Esophagus squamous epithelium (tissue), 4 donors: Measurements from ENCODE around the gene MT1X.

Experiments
- POLR2A ChIP-seq, 4 donors: fragments of 450-650 bp; IDR thresholded peaks; one replicate each; pipeline ENCODE4 v1.6.1; 2017; ENCODE audit warnings: antibody characterized with exemption in 4 of 4, mild to moderate bottlenecking in 4 of 4, moderate library complexity in 3 of 4
- TF ChIP-seq, protein P1 (sequence below), 6 experiments: fragments of 450-650 bp in 4 of 6; fragments of 200-600 bp in 2 of 6; sonication (generic) in 2 of 6; IDR thresholded peaks; one replicate each; pipeline ENCODE4 v1.5.1; 2016 to 2019; ENCODE audit warnings: antibody characterized with exemption in 6 of 6, mild to moderate bottlenecking in 4 of 6, moderate library complexity in 4 of 6

GRCh38 chr16:56700631-56701030 lies 18.4 kb downstream of the MT1X start:
- TF ChIP-seq, protein P1, sequence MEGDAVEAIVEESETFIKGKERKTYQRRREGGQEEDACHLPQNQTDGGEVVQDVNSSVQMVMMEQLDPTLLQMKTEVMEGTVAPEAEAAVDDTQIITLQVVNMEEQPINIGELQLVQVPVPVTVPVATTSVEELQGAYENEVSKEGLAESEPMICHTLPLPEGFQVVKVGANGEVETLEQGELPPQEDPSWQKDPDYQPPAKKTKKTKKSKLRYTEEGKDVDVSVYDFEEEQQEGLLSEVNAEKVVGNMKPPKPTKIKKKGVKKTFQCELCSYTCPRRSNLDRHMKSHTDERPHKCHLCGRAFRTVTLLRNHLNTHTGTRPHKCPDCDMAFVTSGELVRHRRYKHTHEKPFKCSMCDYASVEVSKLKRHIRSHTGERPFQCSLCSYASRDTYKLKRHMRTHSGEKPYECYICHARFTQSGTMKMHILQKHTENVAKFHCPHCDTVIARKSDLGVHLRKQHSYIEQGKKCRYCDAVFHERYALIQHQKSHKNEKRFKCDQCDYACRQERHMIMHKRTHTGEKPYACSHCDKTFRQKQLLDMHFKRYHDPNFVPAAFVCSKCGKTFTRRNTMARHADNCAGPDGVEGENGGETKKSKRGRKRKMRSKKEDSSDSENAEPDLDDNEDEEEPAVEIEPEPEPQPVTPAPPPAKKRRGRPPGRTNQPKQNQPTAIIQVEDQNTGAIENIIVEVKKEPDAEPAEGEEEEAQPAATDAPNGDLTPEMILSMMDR (IDR thresholded peaks at IDR 0.05) = no peak
- TF ChIP-seq POLR2A (IDR thresholded peaks at IDR 0.05) = no peak
